AG20443 (cell line): ENCODE data around the gene TADA2B.

ENCODE experiments used
- DNase-seq: peaks from one replicate; pipeline ENCODE4 v3.0.0; 2012; ENCODE audit warnings: low spot score, mixed read lengths

TADA2B gene

GRCh38 chr4:7041801-7042502 lies 1.2 kb upstream of the TADA2B start:
- DNase-seq = no peak

DNA sequence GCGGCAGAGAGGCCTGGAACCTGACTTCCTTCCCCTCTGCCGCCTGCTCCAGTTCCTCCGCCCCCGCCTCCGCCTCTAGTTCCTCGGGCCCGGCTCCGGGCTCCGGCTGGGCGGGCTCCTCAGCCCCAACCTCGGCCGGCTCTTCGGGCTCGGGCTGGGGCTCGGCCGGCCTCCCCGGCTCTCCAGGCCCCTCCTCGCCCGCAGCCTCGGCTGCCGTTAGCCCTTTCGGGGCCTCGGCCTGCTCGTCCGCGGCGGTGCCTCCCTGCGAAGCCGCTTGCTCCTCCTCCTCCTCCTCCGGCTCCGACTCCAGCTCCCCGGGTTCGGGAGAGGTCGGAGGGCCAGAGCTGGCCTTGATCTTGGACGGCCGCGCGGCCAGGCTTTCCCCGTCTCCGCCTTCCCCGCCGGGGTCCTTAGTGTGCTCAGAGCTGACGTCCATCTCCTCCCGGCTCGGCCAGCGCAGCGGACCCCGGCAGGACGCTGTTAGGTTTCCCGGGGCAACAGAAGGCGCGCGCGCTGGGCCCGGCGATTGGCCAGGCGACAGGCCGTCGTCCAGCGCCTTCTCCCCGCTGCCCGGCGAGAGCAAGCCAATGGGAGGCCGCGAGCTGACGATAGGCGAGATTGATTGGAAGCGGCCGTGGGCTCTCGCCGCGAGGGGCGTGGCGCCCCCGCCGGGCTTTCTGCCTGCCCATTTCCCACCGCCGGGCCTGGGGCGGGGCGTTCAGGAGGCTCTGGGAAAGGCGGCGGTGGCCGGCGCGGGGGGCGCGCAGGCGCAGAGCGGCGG lies 479 bp upstream of the TADA2B start:
- peak; percentile 100 for DNase-seq

- no peak for DNase-seq
Observed at GRCh38 chr4:7044137-7044930, 1.2 kb downstream of the TADA2B start.

DNA sequence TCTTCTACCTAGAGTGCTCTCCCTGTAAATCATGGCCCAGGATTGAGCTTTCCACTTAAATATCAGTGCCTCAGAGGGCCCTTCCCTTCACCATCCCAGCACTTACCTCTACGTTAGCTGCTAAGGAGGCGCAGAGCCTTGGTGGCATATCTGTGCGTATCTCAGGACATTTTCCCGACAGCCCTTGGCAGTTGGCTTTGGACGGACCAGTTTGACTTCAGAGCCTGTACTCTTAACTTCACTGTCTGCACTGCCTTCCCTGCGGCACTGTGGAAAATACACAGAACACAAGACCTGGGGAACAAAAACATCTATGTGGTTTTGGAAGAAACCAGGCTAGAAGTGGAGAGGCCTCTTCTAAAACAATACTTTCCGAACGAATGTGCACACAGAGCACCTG lies 2.4 kb downstream of the TADA2B start:
- DNase-seq = no peak

- peak; percentile 42 for DNase-seq
Observed at GRCh38 chr4:7045961-7046921, 3.1 kb downstream of the TADA2B start.

DNA sequence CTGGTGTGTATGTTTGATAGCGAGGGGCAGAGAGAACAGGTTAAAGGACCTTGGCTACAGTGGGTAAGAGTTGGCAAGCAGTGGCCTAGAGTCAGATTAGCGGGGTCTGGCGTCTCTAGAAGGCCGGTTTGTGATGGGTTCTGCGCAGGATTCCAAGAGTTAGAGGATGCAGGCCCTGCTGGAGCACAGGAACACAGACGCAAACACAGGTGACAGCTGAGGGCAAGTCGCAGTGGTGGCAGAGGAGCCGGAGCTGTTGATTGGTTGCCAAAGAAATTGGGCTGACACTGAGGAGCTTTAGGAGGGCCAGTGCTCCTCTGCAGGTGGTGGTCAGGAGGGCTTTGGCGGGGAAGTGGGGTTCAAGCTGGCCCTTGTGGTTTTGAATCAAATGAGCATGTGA lies 3.8 kb downstream of the TADA2B start:
- DNase-seq = no peak

- DNase-seq = no peak
Observed at GRCh38 chr4:7048642-7049041, 5.5 kb downstream of the TADA2B start.

DNA sequence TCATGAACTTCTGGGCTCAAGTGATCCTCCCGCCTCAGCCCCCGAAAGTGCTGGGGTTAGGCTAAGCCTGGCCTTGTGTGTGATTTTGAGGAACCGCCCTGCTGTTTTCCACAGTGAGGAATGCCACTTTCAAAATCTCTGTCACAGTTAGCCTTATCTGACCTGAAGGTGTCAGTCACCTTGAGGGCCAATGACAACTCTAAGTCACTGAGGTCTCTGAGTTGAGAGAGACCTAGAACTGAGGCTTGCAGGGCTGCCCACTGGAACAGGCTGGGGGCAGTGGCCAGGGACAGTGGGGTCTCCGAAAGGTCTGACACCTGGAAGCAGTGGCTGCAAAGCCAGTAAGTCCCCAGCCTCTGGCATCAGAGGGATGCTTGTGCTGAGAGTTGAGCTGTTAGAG lies 6.1 kb downstream of the TADA2B start:
- no peak for DNase-seq

- DNase-seq = no peak
Observed at GRCh38 chr4:7049739-7050138, 6.6 kb downstream of the TADA2B start.

DNA sequence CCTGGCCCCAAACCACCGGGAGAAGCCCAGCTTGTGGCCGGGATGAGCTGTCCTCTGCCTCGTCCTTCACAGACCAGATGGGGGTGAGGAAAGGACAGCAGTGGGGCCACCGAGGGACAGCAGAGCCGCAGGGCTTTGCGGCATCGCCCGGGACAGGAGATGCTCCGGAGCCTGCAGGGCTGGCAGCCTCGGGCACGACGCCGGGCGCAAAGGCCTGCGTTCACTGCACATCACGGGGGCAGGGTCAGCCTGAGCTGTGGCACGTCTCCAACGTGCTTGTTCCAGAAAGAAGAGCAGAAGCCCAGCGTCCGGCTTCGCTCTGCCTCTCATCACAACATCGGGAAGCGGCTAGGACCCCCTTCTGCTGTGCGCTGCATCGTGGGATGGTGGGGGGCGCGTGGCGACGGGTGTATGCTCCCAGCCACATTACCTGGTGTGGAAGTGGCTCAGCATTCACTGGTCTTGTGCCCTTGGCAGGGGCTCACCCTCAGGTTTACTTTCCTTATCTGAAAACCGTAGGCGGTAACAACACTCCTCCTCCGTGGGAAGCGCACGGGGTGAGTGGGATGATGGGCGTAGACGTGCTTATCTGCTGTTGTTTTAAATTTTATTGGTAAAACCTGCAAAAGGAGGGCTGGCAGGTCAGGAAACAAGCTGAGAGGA lies 7.4 kb downstream of the TADA2B start:
- no peak for DNase-seq

DNA sequence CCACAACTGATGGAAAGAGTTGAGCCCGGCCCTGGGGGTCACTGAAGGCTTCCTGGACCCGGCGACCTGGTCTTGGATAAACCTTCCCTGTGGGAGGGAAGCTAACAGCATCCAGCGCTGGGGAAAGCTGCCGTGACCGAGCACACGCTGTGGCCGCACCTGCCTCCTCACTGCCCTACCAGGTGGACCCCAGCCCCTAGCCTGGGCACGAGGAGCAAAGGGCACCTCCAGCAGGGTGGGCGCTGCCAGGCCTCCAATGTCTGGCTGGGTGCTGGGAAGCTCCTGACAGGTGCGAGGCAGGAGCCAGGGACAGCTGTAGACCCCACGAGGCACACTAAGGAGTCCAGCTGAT lies 7.9 kb downstream of the TADA2B start:
- no peak for DNase-seq

GRCh38 chr4:7051905-7052304 lies 8.7 kb downstream of the TADA2B start:
- no peak for DNase-seq

DNA sequence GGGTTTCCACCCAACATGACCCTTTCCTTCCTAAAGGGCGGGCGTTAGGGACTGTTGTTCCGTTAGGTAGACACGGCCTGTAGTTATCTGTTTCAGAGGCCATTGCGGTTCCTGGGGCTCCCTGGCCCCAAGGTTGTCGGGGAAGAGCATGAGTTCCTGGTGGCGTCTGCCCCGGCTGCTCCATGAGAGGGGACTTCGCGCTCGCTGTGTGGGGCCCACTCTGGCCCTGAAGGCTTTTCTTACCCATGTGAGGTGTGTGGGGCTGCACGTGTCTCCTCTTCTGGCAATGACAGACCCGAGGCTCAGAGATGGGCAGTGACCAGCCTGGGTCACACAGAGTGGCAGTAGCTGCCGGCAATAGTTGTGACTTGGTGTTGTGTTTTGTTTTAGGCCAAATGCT lies 9.1 kb downstream of the TADA2B start:
- no peak for DNase-seq

DNA sequence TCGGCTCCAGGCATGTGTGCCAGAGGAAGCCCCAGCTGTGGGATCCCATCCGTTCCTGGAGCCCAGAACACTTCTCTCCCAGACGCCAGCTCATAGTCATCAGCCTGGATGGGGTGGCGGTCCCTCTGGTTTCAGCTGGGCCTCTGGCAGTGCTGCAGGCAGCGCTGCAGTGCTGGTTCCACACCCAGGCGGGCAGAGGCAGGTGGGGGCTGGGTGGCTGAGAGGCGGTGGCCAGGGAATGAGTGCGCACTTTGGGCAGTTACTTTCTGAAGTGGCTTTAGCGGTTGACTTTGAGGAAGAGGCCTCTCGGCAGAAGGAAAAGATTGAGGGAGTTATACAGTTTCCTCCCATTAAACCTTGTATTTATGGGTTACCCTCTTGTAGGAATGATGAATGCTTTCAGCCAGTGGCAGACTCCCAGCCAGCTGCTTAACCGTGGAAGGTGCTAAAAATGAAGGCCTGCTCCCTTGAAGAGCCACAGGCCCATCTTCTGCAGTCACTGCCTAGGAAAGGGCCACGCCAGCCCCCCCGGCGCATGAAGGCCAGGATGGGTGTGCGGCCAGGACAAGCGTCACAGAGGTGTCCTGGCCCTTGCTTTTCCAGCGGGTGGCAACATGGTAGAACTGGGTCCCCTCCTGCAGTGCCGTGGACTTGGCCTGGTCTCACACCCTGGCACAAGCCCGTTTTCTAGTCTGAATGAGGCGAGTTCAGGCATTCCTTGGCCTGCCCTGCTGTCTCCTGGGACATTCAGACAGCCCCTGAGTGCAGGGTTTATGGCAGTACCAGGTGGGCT lies 9.9 kb downstream of the TADA2B start:
- DNase-seq = peak; percentile 69

- no peak for DNase-seq
Observed at GRCh38 chr4:7054106-7054880, 11.1 kb downstream of the TADA2B start.

DNA sequence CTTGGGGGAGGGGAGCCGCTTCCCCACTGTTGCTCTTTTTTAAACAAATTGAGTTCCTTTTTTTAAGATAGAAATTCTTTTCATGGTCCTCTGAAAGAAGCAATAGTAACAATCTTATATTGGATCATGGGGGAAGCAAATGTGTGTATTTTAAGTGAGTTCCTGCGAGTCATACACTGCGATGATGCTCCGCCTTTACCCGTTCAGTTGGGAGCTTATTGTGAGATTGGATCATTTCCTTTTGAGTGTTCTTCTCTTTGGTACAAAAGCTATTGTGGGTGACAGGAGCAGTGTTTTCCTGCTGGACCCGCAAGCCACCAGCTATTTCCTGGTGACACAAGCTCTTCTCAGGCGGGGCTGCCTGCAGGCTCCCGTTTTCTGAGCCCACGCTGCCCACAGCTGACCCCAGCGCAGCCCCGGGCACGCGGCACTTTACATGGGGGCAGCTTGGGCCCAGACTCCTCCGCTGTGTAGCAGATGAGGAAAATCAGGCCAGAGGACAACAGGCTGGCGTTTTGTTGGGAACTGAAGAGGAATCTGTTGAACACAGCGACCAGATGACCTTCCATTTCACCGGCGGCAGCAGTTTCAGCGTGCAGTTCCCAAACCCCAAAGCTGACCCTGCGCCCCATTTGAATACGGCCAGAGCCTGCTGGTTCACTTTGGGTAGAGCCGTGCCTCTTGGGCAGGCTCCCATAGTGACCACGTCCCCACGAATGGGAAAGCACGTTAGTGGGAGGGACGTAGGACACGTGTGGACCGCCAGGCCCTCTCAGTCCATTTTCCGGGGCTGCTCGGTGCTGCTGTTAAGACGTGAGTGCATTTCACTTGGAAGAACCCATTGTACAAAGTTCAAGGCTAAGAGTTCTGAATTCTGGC lies 12.2 kb downstream of the TADA2B start:
- DNase-seq = no peak

GRCh38 chr4:7055990-7056325 lies 12.8 kb downstream of the TADA2B start:
- no peak for DNase-seq

- no peak for DNase-seq
Observed at GRCh38 chr4:7058792-7059191, 15.6 kb downstream of the TADA2B start.

- no peak for DNase-seq
Observed at GRCh38 chr4:7059662-7060061, 16.5 kb downstream of the TADA2B start.
